Fibroblast of lung (primary cell): ENCODE measurements around the gene DNER. TPM values are rescaled to one million over a fixed set of nuclear protein-coding genes. Genes with fewer than 3 reads are reported as not detected.
"Not testable (repeated sequence)": the region's sequence is repeated elsewhere in the genome, so short reads cannot be mapped to it uniquely, and the experiment has no call there.

Source experiments
- DNase-seq, 2 donors: peaks; one replicate each; pipeline versions ENCODE4 v3.0.0 to v3.0.0-alpha.2; 2010; ENCODE audit warnings: low read depth in 2 of 2
- H2AFZ ChIP-seq: 2 replicates; pipeline ENCODE4 v1.5.1; 2012; ENCODE audit warnings: low read length, control low read depth, inconsistent platforms
- H3K27ac ChIP-seq: 2 replicates; pipeline ENCODE4 v1.5.1; 2011; ENCODE audit warnings: low read length, control low read depth; ENCODE audit not compliant: insufficient read depth
- H3K27me3 ChIP-seq: 2 replicates; pipeline ENCODE4 v1.5.1; 2011; ENCODE audit warnings: mild to moderate bottlenecking, low read length; ENCODE audit not compliant: control insufficient read depth, insufficient read depth
- H3K36me3 ChIP-seq: 2 replicates; pipeline ENCODE4 v1.5.1; 2011; ENCODE audit warnings: low read length; ENCODE audit not compliant: control insufficient read depth, insufficient read depth
- H3K4me1 ChIP-seq: 2 replicates; pipeline ENCODE4 v1.5.1; 2011; ENCODE audit warnings: low read length; ENCODE audit not compliant: control insufficient read depth, insufficient read depth; ENCODE audit errors: extremely low read depth
- H3K4me2 ChIP-seq: 2 replicates; pipeline ENCODE4 v1.5.1; 2011; ENCODE audit warnings: low read length, control low read depth; ENCODE audit not compliant: insufficient read depth; ENCODE audit errors: extremely low read depth
- H3K4me3 ChIP-seq, 4 experiments: fragments of 200-600 bp in 1 of 4; sonication (generic) in 1 of 4; replicated peaks in 1 of 4; 2 replicates each; pipeline ENCODE4 v1.5.1; 2011 to 2016; ENCODE audit warnings: low read length in 4 of 4, low read depth in 3 of 4, mild to moderate bottlenecking in 3 of 4, control low read depth in 2 of 4, inconsistent platforms in 1 of 4, mixed read lengths in 1 of 4; ENCODE audit not compliant: insufficient read depth in 1 of 4; ENCODE audit errors: control extremely low read depth in 1 of 4
- H3K79me2 ChIP-seq: 2 replicates; pipeline ENCODE4 v1.5.1; 2012; ENCODE audit warnings: mild to moderate bottlenecking, low read length, inconsistent platforms; ENCODE audit not compliant: control insufficient read depth, insufficient read depth
- H3K9ac ChIP-seq: 2 replicates; pipeline ENCODE4 v1.5.1; 2011; ENCODE audit warnings: mild to moderate bottlenecking, low read length, control low read depth; ENCODE audit not compliant: insufficient read depth
- H3K9me3 ChIP-seq: 2 replicates; pipeline ENCODE4 v1.5.1; 2012; ENCODE audit warnings: low read depth, low read length; ENCODE audit not compliant: control insufficient read depth, insufficient read depth
- H4K20me1 ChIP-seq: 2 replicates; pipeline ENCODE4 v1.5.1; 2011; ENCODE audit warnings: low read length; ENCODE audit not compliant: control insufficient read depth, insufficient read depth; ENCODE audit errors: extremely low read depth
- EZH2 ChIP-seq: IDR thresholded peaks from 2 replicates; pipeline ENCODE4 v1.5.1; 2012; ENCODE audit warnings: low read length, control low read depth, mild to moderate bottlenecking; ENCODE audit errors: missing control alignments
- polyA plus RNA-seq, 2 donors: library from polyadenylated mRNA; depleted of rRNA in 1 of 2; stranded (reverse) in 1 of 2; unstranded in 1 of 2; fragments of >200 nt; gene quantifications; 2 replicates each; pipeline ENCODE4 v1.2.1, GENCODE V29; 2011 to 2012; ENCODE audit warnings: missing spikeins in 1 of 2
- total RNA-seq: library from RNA; depleted of rRNA; stranded (reverse); fragments of >200 nt; gene quantifications from 2 replicates; pipeline ENCODE4 v1.2.1, GENCODE V29; 2014
- TF ChIP-seq, protein P1 (sequence below), 2 donors: IDR thresholded peaks in 1 of 2; conservative IDR thresholded peaks in 1 of 2; 1 replicate in 1 of 2; 2 replicates in 1 of 2; pipeline ENCODE4 v1.5.1; 2011 to 2012; ENCODE audit warnings: low read length in 2 of 2, control low read depth in 1 of 2, inconsistent platforms in 1 of 2, low read depth in 1 of 2, mild to moderate bottlenecking in 1 of 2

Gene DNER
- total and polyA plus RNA-seq, 2 donors (not counting 1 experiment from before 2014, with no cell fraction given), result 0.33 to 0.43 TPM

- TF ChIP-seq, protein P1, sequence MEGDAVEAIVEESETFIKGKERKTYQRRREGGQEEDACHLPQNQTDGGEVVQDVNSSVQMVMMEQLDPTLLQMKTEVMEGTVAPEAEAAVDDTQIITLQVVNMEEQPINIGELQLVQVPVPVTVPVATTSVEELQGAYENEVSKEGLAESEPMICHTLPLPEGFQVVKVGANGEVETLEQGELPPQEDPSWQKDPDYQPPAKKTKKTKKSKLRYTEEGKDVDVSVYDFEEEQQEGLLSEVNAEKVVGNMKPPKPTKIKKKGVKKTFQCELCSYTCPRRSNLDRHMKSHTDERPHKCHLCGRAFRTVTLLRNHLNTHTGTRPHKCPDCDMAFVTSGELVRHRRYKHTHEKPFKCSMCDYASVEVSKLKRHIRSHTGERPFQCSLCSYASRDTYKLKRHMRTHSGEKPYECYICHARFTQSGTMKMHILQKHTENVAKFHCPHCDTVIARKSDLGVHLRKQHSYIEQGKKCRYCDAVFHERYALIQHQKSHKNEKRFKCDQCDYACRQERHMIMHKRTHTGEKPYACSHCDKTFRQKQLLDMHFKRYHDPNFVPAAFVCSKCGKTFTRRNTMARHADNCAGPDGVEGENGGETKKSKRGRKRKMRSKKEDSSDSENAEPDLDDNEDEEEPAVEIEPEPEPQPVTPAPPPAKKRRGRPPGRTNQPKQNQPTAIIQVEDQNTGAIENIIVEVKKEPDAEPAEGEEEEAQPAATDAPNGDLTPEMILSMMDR (conservative IDR thresholded peaks at IDR 0.05 in 1 of 2, IDR thresholded peaks at IDR 0.05 in 1 of 2; ENCODE audit: low read depth in 1 of 2, low read length in 2 of 2), result no peak
- no peak for TF ChIP-seq EZH2
- Histone ChIP-seq H2AFZ (no peak overlapping the region), H3K4me1 (peaks cover 2% of the 10 kb centered on the region), H3K27ac (peak overlapping the region; percentile 9), H4K20me1 (no peaks in the 10 kb centered on the region), H3K9me3 (no peaks in the 10 kb centered on the region), H3K27me3 (no peaks in the 10 kb centered on the region), H3K36me3 (no peaks in the 10 kb centered on the region), H3K4me3 (no peak overlapping the region), H3K79me2 (no peaks in the 10 kb centered on the region), H3K4me2 (peak overlapping the region; percentile 20), H3K9ac (no peak overlapping the region)
- DNase-seq, result peak; percentile 86 to 91
These were observed 11.6 kb upstream of the DNER start for GRCh38 chr2:229725716-229726574.

- not testable (repeated sequence) for H3K79me2 ChIP-seq, H3K4me3 ChIP-seq, H3K36me3 ChIP-seq, H3K4me1 ChIP-seq, H3K27me3 ChIP-seq, H3K4me2 ChIP-seq, H2AFZ ChIP-seq, H3K27ac ChIP-seq, H4K20me1 ChIP-seq, H3K9ac ChIP-seq, H3K9me3 ChIP-seq, DNase-seq
These were observed 8.8 kb upstream of the DNER start for GRCh38 chr2:229723192-229723591.

- Histone ChIP-seq H3K9ac (no peak overlapping the region), H3K4me2 (no peak overlapping the region), H3K27ac (no peak overlapping the region), H3K9me3 (no peaks in the 10 kb centered on the region), H3K4me1 (no peaks in the 10 kb centered on the region), H2AFZ (no peak overlapping the region), H3K36me3 (no peaks in the 10 kb centered on the region), H4K20me1 (no peaks in the 10 kb centered on the region), H3K79me2 (no peaks in the 10 kb centered on the region), H3K27me3 (peaks cover 4% of the 10 kb centered on the region), H3K4me3 (no peak overlapping the region)
- peak in 1 of 2 donors; percentile 20 for DNase-seq
- TF ChIP-seq, protein P1 (conservative IDR thresholded peaks at IDR 0.05 in 1 of 2, IDR thresholded peaks at IDR 0.05 in 1 of 2; ENCODE audit: low read depth in 1 of 2, low read length in 2 of 2), result no peak
- TF ChIP-seq EZH2, result no peak
These were observed 5.7 kb upstream of the DNER start for GRCh38 chr2:229719926-229720647.
